HG02642 (cell line): Measurements from ENCODE around the gene RHOB.
"Not testable (repeated sequence)": the region's sequence is repeated elsewhere in the genome, so short reads cannot be mapped to it uniquely, and the experiment has no call there.

Experiments used
- ATAC-seq: cut with Tn5 transposase; IDR thresholded peaks from one replicate; pipeline ENCODE4 v1.9.1; 2021; ENCODE audit warnings: mild to moderate bottlenecking; ENCODE audit not compliant: unreplicated experiment, poor library complexity

The RHOB gene

DNA sequence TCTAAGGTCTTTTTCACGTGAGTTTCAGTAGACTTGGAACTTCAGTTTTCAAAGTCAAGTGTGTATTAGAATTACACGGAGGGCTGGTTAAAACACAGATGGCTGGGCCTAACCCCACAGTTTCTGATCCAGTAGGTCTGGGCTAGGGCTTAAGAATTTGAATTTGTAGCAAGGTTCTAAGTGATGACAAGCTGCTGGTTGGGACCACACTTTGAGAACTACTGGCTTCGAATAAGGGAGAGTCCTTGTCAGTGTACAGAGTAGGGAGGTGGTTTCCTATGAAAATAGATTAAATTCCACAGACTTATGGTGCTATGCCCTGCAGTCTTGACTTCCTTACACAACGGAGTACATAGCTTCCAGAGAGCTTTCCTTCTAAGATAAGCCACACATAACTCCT lies 4.5 kb downstream of the RHOB start:
- no peak for ATAC-seq

DNA sequence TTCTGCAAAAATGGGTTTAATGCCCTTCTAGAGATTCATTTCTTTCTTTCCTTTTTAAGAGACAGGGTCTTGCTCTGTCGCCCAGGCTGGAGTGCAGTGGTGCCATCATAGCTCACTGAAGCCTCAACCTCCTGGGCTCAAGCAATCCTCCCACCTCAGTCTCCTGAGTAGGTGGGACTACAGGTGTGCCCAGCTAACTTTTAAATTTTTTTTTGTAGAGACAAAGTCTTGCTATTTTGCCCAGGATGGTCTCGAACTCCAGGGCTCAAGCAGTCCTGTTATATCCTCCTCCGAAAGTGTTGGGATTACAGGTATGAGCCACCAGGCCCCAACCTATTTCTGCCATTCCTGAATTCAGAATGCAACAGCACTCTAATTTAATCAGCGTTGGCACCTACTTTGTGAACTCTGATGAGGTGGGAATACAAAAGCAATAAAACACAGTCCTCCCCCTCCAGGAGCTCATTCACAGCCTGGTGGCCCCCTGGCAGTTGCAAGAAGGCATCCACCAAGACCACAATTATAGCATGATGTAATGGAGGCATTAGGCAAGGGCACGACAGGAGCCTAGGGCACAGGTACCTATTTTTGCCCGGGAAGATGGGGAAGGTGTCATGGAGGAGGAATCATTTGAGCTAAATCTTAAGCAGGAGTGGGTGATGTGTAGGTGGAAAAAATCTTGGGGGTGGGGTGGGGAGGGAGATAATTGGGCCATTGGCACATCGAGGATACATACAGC lies 5.1 kb downstream of the RHOB start:
- no peak for ATAC-seq

DNA sequence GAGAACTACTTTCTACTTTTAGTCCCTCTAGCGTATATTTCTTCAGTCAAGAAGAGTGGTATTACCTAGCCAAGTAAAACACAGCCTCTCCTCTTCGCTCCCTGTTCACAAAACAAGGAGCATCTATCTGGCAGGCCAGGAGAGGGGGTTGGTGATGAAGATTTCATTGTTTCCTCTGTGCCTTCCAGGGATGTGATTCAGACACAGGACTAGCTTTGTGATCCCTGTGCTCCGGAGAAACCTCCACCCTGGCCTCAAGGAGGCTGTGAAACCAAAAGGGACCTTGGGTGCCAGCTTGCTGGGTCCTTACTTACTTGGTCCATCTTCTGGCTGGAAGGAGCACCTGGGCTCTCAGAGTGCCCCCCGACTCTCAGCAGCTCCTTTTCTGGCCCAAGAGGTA lies 5.7 kb downstream of the RHOB start:
- no peak for ATAC-seq

DNA sequence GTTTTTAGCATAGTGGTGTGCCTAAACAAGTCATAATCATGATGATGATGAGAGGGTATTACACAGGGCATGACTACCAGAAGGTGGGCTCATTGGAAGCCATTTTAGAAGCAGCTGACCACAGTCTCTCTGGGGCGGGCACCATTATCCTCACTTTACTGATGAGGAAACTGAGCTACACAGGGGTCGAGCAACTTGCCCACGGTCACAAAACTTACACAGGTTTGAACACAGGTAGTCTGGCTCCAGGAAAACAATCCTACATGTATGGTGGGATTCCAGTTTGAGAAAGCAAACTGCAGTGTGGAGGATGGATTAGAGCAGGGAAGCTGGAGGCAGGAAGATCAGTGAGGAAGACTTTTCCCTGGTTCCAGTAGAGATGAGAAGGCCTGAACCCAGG lies 6.2 kb downstream of the RHOB start:
- no peak for ATAC-seq

DNA sequence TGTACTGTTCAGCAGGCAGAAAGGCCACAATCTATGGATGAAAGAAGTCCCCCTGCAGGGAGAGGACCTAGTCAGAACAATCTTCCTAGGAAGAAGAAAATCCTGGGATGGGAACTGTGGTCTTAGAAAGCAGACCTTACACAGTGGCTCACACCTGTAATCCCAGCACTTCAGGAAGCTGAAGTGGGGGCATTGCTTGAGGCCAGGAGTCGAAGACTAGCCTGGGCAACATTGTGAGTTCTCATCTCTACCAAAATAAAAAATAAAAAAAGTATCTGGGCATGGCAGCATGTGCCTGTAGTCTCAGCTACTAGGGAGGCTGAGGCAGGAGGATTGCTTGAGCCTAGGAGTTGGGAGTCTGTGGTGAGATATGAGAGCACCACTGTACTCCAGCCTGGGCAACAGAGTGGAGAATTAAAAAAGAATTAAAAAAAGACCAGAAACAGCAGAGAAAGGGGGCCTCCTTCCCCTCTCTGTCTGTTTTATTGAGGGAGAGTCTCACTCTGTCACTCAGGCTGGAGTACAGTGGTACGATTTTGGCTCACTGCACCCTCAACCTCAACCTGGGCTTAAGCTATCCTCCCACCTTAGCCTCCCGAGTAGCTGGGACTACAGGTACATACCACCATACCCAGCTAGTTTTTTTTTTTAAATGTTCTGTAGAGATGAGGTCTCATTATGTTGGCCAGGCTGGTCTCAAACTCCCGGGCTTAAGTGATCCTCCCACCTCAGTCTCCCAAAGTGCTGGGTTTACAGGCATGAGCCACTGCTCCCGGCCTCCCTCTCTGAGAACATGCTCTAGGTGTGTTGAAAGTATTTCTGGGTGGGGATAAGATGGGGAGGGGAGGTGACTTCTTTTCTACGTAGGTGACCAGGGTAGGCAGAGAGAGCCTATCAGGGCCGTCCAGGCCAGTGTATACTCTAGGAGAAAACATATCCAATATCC lies 7.4 kb downstream of the RHOB start:
- no peak for ATAC-seq

DNA sequence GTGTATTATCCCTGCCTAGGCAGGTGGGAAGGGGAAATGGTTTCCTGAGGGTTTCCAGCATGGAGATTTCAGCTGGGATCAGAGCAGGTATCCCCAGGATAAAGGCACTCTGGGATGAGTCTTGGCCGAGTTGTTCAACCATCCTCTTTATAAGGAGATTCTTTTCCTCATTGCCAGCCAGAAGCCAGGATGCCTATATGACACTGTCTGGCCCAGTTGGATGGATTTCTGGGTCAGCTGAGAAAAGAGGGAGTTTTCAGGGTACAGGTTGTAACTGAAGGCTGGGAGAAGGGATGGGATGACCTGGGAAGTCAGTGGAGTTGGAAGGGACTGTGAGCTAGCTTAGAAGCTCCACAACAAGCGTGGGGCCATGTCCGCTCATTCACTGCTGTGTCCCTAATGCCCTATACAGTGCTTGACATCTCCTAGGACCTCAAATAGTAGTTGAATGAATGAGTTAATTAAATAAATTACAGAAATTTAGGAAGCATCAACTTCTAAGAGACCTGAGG lies 8.3 kb downstream of the RHOB start:
- no peak for ATAC-seq

DNA sequence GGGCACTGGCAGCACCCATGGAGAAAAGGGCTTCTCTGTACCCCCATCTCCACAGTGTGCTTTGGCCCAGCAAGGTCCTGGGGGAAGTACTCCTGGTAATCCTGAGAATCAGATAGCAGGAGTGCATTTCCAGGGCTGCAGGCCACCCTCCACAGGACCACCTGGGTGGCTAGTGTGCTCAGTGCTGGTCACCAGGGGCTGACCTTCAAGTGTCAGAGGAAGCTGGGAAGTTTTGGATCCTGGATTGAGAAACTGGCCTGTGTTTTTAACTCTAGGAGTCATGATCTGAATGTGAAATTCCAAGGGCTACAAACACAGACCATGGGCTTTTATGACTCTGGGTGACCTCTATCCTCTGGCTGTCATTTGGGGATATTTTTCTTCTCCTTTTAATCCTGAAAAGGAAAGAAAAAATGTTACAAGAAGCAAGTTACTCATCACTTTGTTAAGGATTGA lies 9.3 kb downstream of the RHOB start:
- ATAC-seq, result no peak

DNA sequence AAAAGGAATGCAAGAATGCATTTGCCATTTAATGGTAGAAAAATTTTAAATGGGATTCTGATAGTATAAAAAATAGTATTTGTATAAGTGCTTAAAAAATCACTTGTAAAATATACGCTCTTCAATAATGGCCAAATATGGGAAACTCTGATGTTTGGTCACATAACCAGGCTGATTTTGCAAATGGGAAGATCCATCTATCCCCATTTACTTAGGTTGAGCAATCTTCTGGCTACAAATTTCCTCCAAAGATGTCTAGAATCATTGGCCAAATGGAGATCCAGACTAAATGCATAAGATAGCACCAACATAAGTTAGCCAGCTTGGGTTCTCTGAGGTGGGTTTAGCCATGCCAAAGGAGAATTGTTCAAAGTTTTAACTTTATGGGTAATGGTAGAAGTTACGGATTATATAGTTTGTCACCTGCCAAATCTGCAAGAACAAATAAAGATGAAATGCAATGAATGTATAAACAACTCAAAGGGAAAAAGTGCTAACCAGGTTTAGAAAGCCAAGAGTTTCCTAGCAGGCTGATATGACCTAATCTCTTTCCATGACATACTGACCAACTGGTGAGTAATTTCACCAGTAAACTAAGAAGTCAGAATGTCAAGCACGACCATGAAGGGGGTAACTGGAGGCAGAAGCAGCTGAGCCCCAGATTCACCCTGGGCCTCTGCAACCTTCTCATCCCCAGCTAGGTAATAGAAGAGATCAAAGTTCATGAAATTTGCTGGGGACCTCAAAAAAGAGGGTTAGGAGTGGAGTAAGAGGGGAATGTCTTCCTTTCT lies 10.0 kb downstream of the RHOB start:
- ATAC-seq, result no peak

DNA sequence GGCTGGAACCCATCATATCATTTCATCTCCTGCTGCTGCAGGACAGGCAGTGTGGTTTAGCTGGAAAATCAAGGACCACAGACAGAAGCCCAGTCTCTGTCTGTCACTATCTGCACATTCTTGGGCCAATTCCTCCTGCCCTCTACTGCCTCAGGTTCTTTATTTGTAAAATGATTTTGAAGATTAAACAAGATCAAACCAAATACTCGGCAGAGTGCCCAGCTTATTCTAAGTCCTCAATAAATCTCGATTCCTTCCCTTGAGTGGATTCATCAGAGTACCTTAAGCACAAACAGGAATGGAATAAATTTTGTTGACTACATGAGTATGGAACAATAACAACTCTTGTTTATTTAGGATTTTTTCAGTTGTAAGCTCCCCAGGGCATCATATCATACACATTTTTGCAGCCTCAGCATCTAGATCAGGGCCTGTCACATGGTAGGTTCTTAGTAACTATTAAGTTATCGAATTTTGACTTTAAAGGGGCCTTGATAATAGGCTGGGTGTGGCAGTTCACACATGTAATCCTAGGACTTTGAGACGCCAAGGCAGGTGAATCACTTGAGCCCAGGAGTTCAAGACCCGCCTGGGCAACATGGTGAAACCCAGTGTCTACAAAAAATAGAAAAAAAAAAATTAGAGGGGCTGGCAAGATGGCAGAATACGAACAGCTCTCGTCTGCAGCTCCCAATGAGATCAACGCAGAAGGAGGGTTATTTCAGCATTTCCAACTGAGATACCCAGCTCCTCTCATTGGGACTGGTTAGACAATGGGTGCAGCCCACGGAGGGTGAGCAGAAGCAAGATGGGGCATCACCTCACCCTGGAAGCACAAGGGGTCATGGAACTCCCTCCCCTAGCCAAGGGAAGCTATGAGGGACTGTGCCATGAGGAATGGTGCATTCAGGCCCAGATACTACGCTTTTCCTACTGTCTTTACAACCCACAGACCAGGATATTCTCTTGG lies 11.1 kb downstream of the RHOB start:
- ATAC-seq, result no peak

DNA sequence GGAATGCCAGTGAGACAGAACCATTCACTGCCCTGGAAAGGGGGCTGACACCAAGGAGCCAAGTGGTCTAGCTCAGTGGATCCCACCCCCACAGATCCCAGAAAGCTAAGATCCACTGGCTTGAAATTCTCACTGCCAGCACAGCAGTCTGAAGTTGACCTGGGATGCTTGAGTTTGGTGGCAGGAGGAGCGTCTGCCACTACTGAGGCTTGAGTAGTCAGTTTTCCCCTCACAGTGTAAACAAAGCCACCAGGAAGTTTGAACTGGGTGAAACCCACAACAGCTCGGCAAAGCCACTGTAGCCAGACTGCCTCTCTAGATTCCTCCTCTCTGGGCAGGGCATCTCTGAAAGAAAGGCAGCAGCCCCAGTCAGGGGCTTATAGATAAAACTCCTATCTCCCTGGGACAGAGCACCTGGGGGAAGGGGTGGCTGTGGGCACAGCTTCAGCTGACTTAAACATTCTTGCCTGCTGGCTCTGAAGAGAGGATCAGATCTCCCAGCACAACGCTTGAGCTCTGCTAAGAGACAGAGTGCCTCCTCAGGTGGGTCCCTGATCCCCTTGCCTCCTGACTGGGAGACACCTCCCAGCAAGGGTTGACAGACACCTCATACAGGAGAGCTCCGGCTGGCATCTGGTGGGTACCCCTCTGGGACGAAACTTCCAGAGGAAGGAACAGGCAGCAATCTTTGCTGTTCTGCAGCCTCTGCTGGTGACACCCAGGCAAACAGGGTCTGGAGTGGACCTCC lies 12.0 kb downstream of the RHOB start:
- ATAC-seq, result not testable (repeated sequence)

DNA sequence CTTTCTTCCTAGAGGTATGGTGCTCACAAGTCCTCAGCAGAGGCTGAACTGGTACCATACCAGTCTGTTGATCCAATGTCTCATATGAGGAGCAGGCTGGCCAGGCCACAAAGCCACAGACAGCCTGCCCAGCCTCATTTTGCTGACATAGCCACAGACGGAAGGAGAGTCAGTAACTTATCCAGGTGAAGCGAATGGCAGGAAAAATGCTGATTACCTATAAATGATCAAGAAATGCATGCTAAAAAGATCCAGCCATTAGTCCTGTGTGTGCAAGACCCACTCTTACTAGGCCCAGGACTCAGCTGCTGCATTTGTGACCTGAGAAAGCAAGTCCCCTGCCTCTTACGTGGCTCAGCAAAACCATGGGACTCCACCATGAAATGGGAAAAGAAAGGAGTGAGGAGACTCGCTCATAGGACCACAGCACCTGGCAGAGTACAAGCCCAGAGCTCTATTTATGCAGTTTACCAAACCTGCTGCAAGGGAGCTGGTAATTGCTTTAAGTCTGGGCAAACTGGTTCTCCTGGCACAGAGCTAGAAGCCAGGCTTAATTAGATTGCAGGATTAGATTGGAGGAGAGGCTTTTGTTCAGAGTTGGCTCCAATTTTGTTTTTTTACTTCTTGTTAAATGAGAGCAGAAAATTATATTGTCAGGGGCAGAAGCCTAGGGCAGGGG lies 19.0 kb downstream of the RHOB start:
- ATAC-seq, result no peak

DNA sequence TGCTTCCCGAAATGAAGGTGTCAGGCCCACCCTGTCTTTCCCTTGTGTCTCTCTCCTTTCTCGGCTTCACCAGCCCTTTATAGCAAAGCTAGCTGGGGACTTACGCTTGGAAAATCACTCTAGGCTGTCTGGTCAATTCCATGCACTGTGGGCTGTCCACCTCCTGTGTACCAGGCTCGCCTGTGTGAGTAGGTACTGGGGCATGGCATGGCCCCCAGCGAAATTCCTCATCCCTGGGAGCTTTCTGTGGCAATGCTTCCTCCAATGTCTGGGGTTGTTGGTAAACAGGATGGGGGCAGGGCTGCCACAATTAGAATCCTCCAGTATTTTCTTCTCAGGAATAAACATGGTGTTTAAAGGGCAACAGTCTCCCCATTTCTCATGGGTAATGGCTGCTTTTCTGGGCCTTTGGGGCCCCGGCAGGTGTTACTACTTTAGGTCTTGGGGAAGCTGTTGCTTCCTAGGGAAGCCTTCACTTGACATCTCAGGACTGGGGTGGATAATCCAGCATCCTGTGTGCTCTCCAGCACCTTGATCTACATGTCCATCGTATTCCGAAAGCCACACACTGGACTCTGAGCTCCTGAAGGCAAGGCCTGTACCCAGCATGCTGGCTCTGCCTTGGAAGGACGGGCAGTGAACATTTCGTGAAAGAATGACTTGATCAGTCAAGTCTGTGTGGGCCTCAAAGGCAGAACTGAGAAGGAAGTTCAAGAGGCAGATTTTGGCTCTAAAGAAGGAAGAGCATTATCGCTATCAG lies 21.1 kb downstream of the RHOB start:
- no peak for ATAC-seq

DNA sequence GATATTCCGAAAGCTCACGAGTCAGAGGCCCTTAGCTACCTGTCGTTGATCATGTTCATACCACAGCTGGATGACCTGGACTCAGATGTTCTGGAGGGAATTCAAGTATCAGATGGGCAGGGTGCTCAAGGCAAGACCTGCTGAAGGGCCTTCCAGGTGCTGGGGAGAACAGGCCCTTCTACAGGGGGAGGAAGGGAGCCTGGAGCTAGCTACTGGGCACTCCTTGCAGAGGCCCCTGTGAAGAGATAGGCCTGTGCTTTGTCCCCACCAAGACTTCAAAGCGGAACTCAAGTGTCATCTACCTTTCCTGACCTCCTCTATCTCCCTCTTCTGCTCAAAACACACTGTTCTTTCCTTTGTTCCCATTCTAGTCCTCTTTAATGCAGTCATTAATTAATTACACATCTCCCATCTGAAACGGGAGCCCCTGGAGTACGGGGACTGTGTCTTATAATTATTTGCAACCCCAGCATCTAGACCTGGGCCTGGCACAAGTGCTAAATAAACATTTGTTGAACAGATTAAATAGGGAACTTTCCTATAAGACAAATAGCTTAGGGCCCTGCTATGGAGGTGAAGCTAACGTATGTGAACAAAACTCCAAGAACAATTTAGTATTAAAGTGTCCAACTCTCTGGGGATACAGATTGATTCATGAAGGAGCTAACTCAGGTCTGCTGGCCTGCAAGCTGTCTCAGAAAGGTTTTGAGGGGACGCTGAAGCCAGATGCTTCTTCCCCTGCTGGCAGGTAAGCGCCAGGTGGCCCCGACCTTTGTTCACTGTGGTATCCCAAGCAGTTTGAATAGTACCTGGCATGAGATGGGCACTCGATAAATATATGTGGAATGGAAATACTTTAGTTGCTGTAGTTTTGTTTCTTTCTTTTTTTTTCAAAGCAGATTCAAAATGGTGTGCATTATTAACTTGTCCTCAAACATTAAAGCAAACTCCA lies 22.0 kb downstream of the RHOB start:
- no peak for ATAC-seq

DNA sequence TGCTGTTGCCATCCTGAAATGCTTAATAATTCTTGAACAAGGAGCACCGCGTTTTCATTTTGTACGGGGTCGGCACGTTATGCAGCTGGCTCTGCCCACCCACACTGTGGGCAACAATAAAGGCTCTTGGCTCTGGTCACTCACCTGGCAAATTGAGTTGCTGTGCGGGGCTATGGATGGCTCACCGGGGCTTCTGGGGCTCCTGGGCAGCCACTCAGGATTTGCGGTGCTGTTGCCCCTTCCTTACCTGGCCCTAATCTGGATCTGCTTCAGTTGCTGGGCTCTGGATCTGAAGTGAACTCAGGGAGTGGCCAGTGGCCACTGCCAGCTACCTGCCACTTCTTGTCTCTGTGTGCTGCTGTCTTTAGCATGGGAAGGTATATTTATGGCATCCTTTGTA lies 22.7 kb downstream of the RHOB start:
- ATAC-seq, result no peak

DNA sequence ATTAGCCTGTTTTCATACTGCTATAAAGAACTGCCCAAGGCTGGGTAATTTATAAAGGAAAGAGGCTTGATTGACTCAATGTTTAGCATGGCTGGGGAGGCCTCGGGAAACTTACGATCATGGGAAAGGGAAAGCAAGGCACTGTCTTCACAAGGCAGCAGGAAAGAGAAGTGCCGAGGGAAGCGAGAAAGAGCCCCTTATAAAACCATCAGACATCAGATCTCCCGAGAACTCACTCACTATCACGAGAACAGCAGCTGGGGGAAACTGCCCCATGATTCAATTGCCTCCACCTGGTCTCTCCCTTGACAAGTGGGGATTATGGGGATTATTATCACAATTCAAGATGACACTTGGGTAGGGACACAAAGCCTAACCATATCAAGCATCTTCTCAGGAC lies 23.3 kb downstream of the RHOB start:
- no peak for ATAC-seq

DNA sequence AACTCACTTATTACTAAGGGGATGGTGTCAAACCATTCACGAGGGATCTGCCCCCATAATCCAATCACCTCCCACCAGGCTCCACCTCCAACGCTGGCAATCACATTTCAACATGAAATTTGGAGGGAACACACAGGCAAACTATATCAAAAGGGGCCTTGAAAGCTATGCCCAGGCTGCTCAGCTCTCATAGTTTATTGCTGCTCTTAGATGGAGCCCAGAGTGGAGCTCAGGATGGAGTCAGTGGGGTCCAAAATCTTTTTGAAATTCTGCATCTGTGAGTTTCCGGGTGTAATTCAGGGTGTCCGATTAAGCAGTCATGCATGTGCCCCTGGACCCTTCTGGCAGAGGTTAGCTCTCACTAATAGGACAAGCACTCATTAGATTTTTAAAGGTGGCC lies 24.3 kb downstream of the RHOB start:
- no peak for ATAC-seq
